Measurements from ENCODE around the gene FBN2. TPM values are rescaled to one million over a fixed set of nuclear protein-coding genes. Genes with fewer than 3 reads are reported as not detected.

Gene FBN2
- total RNA-seq, 1 donor from 2014 or later: 0.58 TPM

- Histone ChIP-seq H3K4me3 (no peak overlapping the region), H3K27ac (no peak overlapping the region), H3K36me3 (no peaks in the 10 kb centered on the region), H3K27me3 (no peaks in the 10 kb centered on the region), H3K4me1 (no peaks in the 10 kb centered on the region), H3K9me3 (no peaks in the 10 kb centered on the region)
- intact Hi-C loops (cut with DNase I): no loop called here
- ATAC-seq (no peak), DNase-seq (no peak)
- no peak for TF ChIP-seq CTCF (IDR thresholded peaks at IDR 0.05)
Observed at GRCh38 chr5:128434993-128435392, 103.1 kb downstream of the FBN2 start.

GRCh38 chr5:128432913-128433440, 105.1 kb downstream of the FBN2 start:
- Histone ChIP-seq H3K4me3 (no peak overlapping the region), H3K9me3 (no peaks in the 10 kb centered on the region), H3K27ac (no peak overlapping the region), H3K4me1 (no peaks in the 10 kb centered on the region), H3K27me3 (no peaks in the 10 kb centered on the region), H3K36me3 (no peaks in the 10 kb centered on the region)
- no peak for TF ChIP-seq CTCF (IDR thresholded peaks at IDR 0.05)
- intact Hi-C loops (cut with DNase I): no loop called here
- DNase-seq: no peak
- ATAC-seq: no peak

GRCh38 chr5:128427921-128428320, 110.1 kb downstream of the FBN2 start:
- intact Hi-C loops (cut with DNase I): no loop called here
- H3K4me3 ChIP-seq: no peak overlapping the region
- H3K9me3 ChIP-seq: no peaks in the 10 kb centered on the region
- H3K36me3 ChIP-seq: no peaks in the 10 kb centered on the region
- H3K4me1 ChIP-seq: no peaks in the 10 kb centered on the region
- no peak overlapping the region for H3K27ac ChIP-seq
- H3K27me3 ChIP-seq: no peaks in the 10 kb centered on the region
- no peak for DNase-seq
- no peak for ATAC-seq
- TF ChIP-seq CTCF (IDR thresholded peaks at IDR 0.05): no peak

GRCh38 chr5:128426090-128426534, 111.9 kb downstream of the FBN2 start:
- Histone ChIP-seq H3K9me3 (no peaks in the 10 kb centered on the region), H3K4me1 (no peaks in the 10 kb centered on the region), H3K4me3 (no peak overlapping the region), H3K36me3 (no peaks in the 10 kb centered on the region), H3K27ac (no peak overlapping the region), H3K27me3 (no peaks in the 10 kb centered on the region)
- no peak for ATAC-seq
- intact Hi-C loops (cut with DNase I): no loop called here
- no peak for DNase-seq
- no peak for TF ChIP-seq CTCF (IDR thresholded peaks at IDR 0.05)

GRCh38 chr5:128424646-128425045, 113.4 kb downstream of the FBN2 start:
- no peak for TF ChIP-seq CTCF (IDR thresholded peaks at IDR 0.05)
- no peak overlapping the region for H3K4me3 ChIP-seq

GRCh38 chr5:128422612-128423011, 115.4 kb downstream of the FBN2 start:
- H3K9me3 ChIP-seq: no peaks in the 10 kb centered on the region
- H3K4me3 ChIP-seq: no peak overlapping the region
- H3K36me3 ChIP-seq: no peaks in the 10 kb centered on the region
- no peak for TF ChIP-seq CTCF (IDR thresholded peaks at IDR 0.05)
- intact Hi-C loops (cut with DNase I): no loop called here
- no peak overlapping the region for H3K27ac ChIP-seq
- no peaks in the 10 kb centered on the region for H3K27me3 ChIP-seq
- DNase-seq: no peak
- H3K4me1 ChIP-seq: no peaks in the 10 kb centered on the region
- ATAC-seq: no peak

More at GRCh38 chr5:128424646-128425045, 113.4 kb downstream of the FBN2 start:
- Histone ChIP-seq H3K27me3 (no peaks in the 10 kb centered on the region), H3K4me1 (no peaks in the 10 kb centered on the region), H3K36me3 (no peaks in the 10 kb centered on the region), H3K27ac (no peak overlapping the region), H3K9me3 (no peaks in the 10 kb centered on the region)
- no peak for ATAC-seq
- intact Hi-C loops (cut with DNase I): no loop called here
- DNase-seq: no peak

Measured in upper lobe of right lung (tissue), 1 donor.